ENCODE results near the gene CD9. TPM values are rescaled to one million over a fixed set of nuclear protein-coding genes. Genes with fewer than 3 reads are reported as not detected.

CD9 gene
- polyA plus RNA-seq, 3 donors = 7.6 to 323 (median 7.7) TPM

GRCh38 chr12:6230321-6231110, 30.3 kb downstream of the CD9 start:
- no peaks in the 10 kb centered on the region for H3K79me2 ChIP-seq (ENCODE audit: insufficient read depth, low read length)
- Mint-ChIP-seq H3K36me3 (peaks cover 0 to 6% of the 10 kb centered on the region in 2 donors), H3K27me3 (ENCODE audit: low read depth in 3 of 3) (peaks cover 4 to 13% (median 7%) of the 10 kb centered on the region in 3 donors), H3K27ac (peak overlapping the region; percentile 91 to 97 (median 95)), H3K4me3 (peak overlapping the region; percentile 67 to 80), H3K4me1 (peaks cover 46% of the 10 kb centered on the region), H3K9me3 (peaks cover 0 to 3% (median 0%) of the 10 kb centered on the region in 7 donors)
- peak overlapping the region; percentile 53 for H2AFZ ChIP-seq (ENCODE audit: insufficient read depth, low read depth, low read length, poor library complexity, severe bottlenecking)
- peaks cover 32 to 36% of the 10 kb centered on the region in 2 donors for H3K4me1 ChIP-seq (ENCODE audit: control insufficient read depth in 1 of 2, insufficient read depth in 2 of 2, low read length in 2 of 2)
- TF ChIP-seq, protein P1, sequence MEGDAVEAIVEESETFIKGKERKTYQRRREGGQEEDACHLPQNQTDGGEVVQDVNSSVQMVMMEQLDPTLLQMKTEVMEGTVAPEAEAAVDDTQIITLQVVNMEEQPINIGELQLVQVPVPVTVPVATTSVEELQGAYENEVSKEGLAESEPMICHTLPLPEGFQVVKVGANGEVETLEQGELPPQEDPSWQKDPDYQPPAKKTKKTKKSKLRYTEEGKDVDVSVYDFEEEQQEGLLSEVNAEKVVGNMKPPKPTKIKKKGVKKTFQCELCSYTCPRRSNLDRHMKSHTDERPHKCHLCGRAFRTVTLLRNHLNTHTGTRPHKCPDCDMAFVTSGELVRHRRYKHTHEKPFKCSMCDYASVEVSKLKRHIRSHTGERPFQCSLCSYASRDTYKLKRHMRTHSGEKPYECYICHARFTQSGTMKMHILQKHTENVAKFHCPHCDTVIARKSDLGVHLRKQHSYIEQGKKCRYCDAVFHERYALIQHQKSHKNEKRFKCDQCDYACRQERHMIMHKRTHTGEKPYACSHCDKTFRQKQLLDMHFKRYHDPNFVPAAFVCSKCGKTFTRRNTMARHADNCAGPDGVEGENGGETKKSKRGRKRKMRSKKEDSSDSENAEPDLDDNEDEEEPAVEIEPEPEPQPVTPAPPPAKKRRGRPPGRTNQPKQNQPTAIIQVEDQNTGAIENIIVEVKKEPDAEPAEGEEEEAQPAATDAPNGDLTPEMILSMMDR (IDR thresholded peaks at IDR 0.05) = no peak
- no peaks in the 10 kb centered on the region for H3K27me3 ChIP-seq (ENCODE audit: control insufficient read depth in 2 of 2, insufficient read depth in 2 of 2, low read length in 2 of 2)
- peak; percentile 76 to 90 (median 79) for DNase-seq
- no peak overlapping the region for H3K9ac ChIP-seq (ENCODE audit: insufficient read depth, low read length, poor library complexity, severe bottlenecking)
- no peaks in the 10 kb centered on the region for H3K9me3 ChIP-seq (replicated peaks in 1 of 2; ENCODE audit: control insufficient read depth in 1 of 2, insufficient read depth in 1 of 2, low read length in 2 of 2)
- peak overlapping the region in 1 of 3 experiments; percentile 46 for H3K4me3 ChIP-seq (replicated peaks in 1 of 3; ENCODE audit: low read depth in 2 of 3, low read length in 3 of 3)
- 20% methylated on average over 7 of the region's 16 CpGs for WGBS (ENCODE audit: insufficient coverage)
- H4K20me1 ChIP-seq (ENCODE audit: insufficient read depth, low read length) = no peaks in the 10 kb centered on the region
- no peaks in the 10 kb centered on the region for H3K36me3 ChIP-seq (replicated peaks in 1 of 2; ENCODE audit: control insufficient read depth in 1 of 2, insufficient read depth in 2 of 2, low read length in 2 of 2)
- peak overlapping the region; percentile 39 to 73 for H3K27ac ChIP-seq (ENCODE audit: low read depth in 1 of 2, low read length in 2 of 2)
- peak overlapping the region; percentile 37 for H3K4me2 ChIP-seq (replicated peaks; ENCODE audit: extremely low read depth, low read length, poor library complexity, severe bottlenecking)
- intact Hi-C loops (cut with micrococcal nuclease) = loop anchor here in 1 of 2 donors (5.0 kb wide), 1 partner anchor 47 kb away; no protein-coding TSS in a partner anchor

DNA sequence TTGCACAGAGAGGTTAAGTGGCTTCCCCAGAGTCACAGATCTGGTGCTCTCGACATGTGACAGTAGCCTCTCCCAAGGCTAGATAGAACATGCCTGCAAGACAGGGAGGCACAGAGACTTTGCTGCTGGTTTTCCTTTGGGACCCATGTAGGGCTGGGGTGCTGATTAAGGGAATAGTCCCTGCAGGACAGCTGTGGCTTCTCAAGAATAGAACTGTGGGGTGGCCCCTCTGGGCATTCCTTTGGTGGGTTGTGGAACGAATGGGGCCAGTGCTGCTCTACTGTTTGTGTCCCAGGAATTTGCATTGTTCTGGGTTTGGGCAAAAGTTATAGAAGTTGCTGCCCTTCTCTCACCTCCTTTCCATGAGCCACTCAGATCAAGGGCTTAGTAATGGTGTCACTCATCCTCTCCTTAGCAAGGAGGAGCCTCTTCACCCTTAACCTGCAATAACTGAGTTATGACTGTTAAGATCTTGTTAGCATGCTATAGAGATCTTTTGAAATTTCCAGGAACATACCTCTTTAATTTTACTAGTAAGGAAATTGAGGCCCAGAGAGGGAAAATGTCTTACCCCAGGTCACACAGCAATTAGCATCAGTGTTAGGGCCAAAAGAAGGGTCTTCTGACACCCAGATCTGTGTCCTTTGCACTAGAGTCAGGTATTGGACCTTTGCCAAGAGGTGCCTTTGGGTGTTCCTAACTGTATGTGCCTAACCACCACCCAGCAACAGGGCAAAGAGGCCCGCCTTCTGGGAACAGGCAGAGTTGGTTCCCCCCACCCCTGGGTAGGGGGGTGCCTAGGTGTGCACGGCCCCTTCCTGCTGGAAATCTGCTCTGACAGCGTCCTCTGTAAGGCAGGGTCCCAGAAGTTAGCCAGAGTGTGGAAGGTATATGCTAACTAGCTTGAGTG, 31.4 kb downstream of the CD9 start:
- TF ChIP-seq, protein P1 (IDR thresholded peaks at IDR 0.05) = no peak
- H3K27ac Mint-ChIP-seq = peak overlapping the region in 2 of 7 donors; percentile 39 to 57
- intact Hi-C loops (cut with micrococcal nuclease) = loop anchor here in 1 of 2 donors (5.0 kb wide), 1 partner anchor 46 kb away; no protein-coding TSS in a partner anchor
- WGBS (ENCODE audit: insufficient coverage) = 100% methylated on average over 2 of the region's 5 CpGs
- H3K9me3 ChIP-seq (replicated peaks in 1 of 2; ENCODE audit: control insufficient read depth in 1 of 2, insufficient read depth in 1 of 2, low read length in 2 of 2) = no peaks in the 10 kb centered on the region
- H3K4me3 Mint-ChIP-seq = no peak overlapping the region
- peaks cover 0 to 3% (median 0%) of the 10 kb centered on the region in 7 donors for H3K9me3 Mint-ChIP-seq
- H3K27me3 ChIP-seq (ENCODE audit: control insufficient read depth in 2 of 2, insufficient read depth in 2 of 2, low read length in 2 of 2) = no peaks in the 10 kb centered on the region
- peaks cover 40% of the 10 kb centered on the region for H3K4me1 Mint-ChIP-seq
- DNase-seq = no peak
- H3K36me3 Mint-ChIP-seq = peaks cover 0 to 8% of the 10 kb centered on the region in 2 donors
- no peak overlapping the region for H3K27ac ChIP-seq (ENCODE audit: low read depth in 1 of 2, low read length in 2 of 2)
- H3K9ac ChIP-seq (ENCODE audit: insufficient read depth, low read length, poor library complexity, severe bottlenecking) = no peak overlapping the region
- H4K20me1 ChIP-seq (ENCODE audit: insufficient read depth, low read length) = no peaks in the 10 kb centered on the region
- no peak overlapping the region for H3K4me3 ChIP-seq (replicated peaks in 1 of 3; ENCODE audit: low read depth in 2 of 3, low read length in 3 of 3)
- H3K4me2 ChIP-seq (replicated peaks; ENCODE audit: extremely low read depth, low read length, poor library complexity, severe bottlenecking) = no peak overlapping the region
- H3K27me3 Mint-ChIP-seq (ENCODE audit: low read depth in 3 of 3) = peaks cover 5 to 11% (median 5%) of the 10 kb centered on the region in 3 donors
- H3K4me1 ChIP-seq (ENCODE audit: control insufficient read depth in 1 of 2, insufficient read depth in 2 of 2, low read length in 2 of 2) = peaks cover 26 to 29% of the 10 kb centered on the region in 2 donors
- H3K36me3 ChIP-seq (replicated peaks in 1 of 2; ENCODE audit: control insufficient read depth in 1 of 2, insufficient read depth in 2 of 2, low read length in 2 of 2) = no peaks in the 10 kb centered on the region
- peak overlapping the region; percentile 31 for H2AFZ ChIP-seq (ENCODE audit: insufficient read depth, low read depth, low read length, poor library complexity, severe bottlenecking)
- no peaks in the 10 kb centered on the region for H3K79me2 ChIP-seq (ENCODE audit: insufficient read depth, low read length)

Data from CD14-positive monocyte (primary cell).